ENCODE data around the gene ZFPL1.

Gene ZFPL1

DNA sequence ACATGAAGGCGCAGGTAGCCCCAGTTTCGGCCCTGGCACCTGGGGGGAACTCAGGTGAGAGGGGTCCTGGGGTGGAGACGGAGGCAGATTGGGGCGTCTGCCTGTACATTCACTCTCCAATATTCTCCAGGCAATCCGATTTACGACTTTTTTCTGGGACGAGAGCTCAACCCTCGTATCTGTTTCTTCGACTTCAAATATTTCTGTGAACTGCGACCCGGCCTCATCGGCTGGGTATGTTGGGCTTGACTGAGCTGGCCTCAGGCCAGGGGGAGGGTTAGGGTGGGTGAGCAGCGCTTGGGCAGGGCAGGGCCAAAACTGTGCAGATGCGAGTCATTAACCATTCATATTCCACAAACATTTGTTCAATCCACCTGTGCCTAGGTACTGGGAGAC lies 29.3 kb downstream of the ZFPL1 start:
- TF ChIP-seq, protein P1, sequence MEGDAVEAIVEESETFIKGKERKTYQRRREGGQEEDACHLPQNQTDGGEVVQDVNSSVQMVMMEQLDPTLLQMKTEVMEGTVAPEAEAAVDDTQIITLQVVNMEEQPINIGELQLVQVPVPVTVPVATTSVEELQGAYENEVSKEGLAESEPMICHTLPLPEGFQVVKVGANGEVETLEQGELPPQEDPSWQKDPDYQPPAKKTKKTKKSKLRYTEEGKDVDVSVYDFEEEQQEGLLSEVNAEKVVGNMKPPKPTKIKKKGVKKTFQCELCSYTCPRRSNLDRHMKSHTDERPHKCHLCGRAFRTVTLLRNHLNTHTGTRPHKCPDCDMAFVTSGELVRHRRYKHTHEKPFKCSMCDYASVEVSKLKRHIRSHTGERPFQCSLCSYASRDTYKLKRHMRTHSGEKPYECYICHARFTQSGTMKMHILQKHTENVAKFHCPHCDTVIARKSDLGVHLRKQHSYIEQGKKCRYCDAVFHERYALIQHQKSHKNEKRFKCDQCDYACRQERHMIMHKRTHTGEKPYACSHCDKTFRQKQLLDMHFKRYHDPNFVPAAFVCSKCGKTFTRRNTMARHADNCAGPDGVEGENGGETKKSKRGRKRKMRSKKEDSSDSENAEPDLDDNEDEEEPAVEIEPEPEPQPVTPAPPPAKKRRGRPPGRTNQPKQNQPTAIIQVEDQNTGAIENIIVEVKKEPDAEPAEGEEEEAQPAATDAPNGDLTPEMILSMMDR (IDR thresholded peaks at IDR 0.05) = no peak

DNA sequence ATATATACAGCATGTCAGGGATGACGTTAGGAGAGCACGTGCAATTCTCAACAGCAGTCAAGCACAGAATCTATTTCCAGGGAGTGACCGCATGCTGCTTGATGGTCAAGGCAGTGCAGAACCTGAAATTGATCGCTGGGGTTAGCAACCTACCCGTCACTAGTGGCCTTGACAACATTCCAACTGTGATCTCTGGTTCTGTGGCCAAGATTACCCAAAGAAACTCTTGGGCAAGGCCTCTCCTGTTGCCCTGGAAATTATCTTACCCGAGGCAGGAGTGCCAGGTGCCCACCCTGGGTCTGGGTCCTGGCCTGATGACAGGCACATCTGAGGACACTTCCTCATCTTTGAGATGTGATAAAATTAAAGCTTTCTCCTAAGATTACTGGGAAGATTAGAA lies 29.8 kb downstream of the ZFPL1 start:
- TF ChIP-seq, protein P1 (IDR thresholded peaks at IDR 0.05) = no peak

DNA sequence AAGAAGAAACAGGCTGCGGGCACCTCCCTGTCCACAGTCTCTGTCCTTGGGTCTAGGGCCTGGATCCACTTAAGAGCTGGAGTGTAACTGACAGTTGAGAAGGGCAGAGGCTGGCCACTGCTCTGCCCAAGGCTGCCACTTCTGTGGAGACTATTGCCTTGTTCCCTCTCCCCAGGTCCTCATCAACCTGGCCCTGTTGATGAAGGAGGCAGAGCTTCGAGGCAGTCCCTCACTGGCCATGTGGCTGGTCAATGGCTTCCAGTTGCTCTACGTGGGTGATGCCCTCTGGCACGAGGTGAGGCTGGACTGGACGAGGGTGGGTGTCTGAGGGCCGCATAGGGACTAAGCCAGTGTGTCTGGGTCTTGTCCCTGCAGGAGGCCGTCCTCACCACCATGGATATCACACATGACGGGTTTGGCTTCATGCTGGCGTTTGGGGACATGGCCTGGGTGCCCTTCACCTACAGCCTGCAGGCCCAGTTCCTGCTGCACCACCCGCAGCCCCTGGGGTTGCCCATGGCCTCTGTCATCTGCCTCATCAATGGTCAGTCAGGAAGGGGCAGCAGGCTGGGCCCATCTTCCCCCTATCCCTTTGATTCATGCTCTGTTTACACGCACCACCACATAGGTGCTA lies 30.6 kb downstream of the ZFPL1 start:
- TF ChIP-seq, protein P1 (IDR thresholded peaks at IDR 0.05) = no peak

DNA sequence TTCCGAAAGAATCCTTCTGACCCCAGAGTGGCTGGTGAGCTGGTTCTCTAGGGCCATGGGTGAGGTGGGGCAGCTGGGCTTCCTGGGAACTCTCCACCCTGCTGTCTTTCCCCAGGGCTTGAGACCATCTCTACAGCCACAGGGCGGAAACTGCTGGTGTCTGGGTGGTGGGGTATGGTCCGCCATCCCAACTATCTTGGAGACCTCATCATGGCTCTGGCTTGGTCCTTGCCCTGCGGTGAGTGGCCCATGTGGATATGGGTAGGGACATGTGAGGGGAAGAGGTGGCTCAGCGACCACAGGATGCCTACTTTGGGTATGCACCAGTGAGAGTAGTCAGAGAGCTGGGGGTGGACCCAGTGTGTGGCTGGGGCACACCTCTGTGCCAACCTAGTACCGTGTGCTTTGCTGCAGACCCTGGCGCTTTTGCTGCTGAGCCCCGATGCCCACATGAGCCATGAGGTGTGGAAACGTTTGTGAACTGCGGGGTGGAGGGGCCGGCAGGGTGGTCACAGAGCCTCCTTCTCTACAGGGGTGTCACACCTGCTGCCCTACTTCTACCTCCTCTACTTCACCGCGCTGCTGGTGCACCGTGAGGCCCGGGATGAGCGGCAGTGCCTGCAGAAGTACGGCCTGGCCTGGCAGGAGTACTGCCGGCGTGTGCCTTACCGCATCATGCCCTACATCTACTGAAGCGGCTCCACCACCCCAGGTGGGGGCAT lies 31.5 kb downstream of the ZFPL1 start:
- TF ChIP-seq, protein P1 (IDR thresholded peaks at IDR 0.05) = no peak

DNA sequence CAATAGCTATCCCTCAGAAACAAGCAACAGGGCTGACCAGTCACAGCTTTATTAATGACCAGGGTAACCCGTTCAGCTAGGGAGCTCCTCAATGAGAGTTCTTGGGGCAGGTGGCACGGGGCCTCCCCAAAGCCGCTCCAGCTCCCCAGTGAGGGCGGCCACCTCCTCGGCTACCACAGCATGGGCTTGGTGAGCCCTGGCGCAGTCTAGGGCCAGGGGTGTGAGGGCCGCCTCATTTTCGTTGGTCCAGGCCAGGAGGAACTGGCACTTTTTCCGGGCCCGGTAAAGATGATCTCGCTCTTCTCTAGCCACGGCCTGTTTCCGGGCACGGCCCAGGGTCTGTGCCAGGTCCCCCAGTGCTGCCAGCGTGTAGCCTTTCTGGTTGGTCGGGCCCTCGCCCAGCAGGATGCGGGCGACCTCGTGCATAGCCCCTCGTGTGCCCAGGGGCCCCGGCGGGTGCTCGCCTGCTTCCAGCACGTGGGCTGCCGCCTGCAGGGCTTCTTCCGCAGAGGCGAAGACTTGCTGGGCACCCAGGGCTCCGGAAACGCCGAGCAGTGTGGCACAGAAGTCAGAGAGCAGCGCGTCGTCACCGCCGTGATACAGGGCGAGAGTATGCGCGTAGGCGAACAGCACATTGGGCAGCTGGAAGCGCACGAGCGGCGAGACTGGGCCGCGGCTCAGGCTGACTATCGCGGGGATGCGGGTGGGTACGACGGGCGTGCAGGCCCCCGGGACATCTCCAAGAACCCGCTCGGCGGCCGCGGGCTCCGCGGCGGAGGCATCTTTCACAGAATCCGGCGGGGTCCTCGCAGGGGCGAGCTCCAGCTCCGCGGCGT lies 32.6 kb downstream of the ZFPL1 start:
- TF ChIP-seq, protein P1 (IDR thresholded peaks at IDR 0.05) = no peak

DNA sequence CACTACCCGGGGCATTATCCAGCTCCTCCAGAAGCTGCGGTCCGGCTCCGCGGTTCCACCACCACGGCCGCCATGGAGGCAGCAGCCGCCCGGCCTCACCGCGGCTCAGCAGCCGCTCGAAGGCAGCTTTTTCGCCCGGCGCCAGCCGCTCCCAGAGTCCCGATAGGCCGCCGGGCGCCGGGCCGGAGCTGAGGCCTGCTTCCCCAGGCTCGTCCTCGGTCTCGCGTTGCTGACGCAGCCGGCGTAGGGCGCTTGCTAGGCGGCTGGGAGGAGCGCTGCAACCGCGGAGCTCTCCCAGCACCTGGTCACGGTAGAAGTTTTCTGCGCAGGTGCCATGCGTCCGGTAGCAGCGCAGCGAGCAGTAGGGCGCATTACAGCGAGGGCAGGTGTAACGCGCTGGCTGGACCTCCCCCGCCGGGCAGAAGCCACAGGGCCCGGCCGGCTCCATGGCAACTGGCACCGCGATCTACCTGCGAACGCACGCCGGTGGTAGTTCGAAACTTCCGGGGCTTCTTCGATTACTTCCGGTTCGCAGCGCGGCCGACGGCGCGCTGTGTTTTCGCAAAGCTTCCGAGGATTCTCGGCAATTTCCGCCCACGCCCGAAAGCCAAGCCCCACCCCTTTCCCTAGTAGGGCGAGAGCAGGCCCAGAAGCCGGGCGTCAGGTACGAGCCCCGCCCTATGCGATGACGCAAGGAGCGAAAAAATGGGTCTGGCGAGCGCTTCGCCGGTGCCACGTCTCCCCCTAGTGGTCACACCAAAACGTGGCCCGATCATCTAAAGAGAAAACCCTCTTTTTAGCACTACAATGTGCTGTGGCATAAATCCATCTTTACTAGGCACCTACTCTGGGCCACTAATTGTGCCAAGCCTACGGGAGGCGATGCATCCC lies 33.4 kb downstream of the ZFPL1 start, which contains the start of gene ZNHIT2:
Gene ZNHIT2 (minus strand): TSS at position 496 of the 891 bp plus-strand sequence. CDS start 48 bp downstream, at position 448.
- TF ChIP-seq, protein P1 (IDR thresholded peaks at IDR 0.05) = peak; percentile 94

Data from LNCAP (cell line).